Central memory CD4-positive, alpha-beta T cell (primary cell): ENCODE measurements around the gene RBMS1.

Experiments used
- DNase-seq: peaks from one replicate; pipeline ENCODE4 v3.0.0; 2022

Gene RBMS1

GRCh38 chr2:160407393-160408172 is 86.0 kb downstream of the RBMS1 start:
- peak; percentile 63 for DNase-seq

- peak; percentile 89 for DNase-seq
Observed at GRCh38 chr2:160406591-160407392, 86.8 kb downstream of the RBMS1 start.

GRCh38 chr2:160405077-160405867 is 88.3 kb downstream of the RBMS1 start:
- no peak for DNase-seq

GRCh38 chr2:160402997-160403979 is 90.3 kb downstream of the RBMS1 start:
- DNase-seq: no peak

- no peak for DNase-seq
Observed at GRCh38 chr2:160402501-160402900, 91.1 kb downstream of the RBMS1 start.

GRCh38 chr2:160401895-160402294 is 91.7 kb downstream of the RBMS1 start:
- DNase-seq: no peak

- DNase-seq: no peak
Observed at GRCh38 chr2:160399880-160400279, 93.7 kb downstream of the RBMS1 start.

- no peak for DNase-seq
Observed at GRCh38 chr2:160397530-160397865, 96.1 kb downstream of the RBMS1 start.

GRCh38 chr2:160394153-160394552 is 99.5 kb downstream of the RBMS1 start:
- DNase-seq: peak; percentile 52

- DNase-seq: no peak
Observed at GRCh38 chr2:160392201-160392600, 101.4 kb downstream of the RBMS1 start.

GRCh38 chr2:160390544-160391455 is 102.8 kb downstream of the RBMS1 start:
- no peak for DNase-seq

GRCh38 chr2:160389875-160390274 is 103.7 kb downstream of the RBMS1 start:
- no peak for DNase-seq

GRCh38 chr2:160388464-160389263 is 104.9 kb downstream of the RBMS1 start:
- DNase-seq: peak; percentile 33

- DNase-seq: no peak
Observed at GRCh38 chr2:160387558-160388262, 105.9 kb downstream of the RBMS1 start.

GRCh38 chr2:160384791-160385190 is 108.8 kb downstream of the RBMS1 start:
- no peak for DNase-seq

- DNase-seq: no peak
Observed at GRCh38 chr2:160381425-160381951, 112.1 kb downstream of the RBMS1 start.

- no peak for DNase-seq
Observed at GRCh38 chr2:160380611-160381010, 113.0 kb downstream of the RBMS1 start.

GRCh38 chr2:160380000-160380570 is 113.5 kb downstream of the RBMS1 start:
- DNase-seq: no peak

- no peak for DNase-seq
Observed at GRCh38 chr2:160379399-160379798, 114.2 kb downstream of the RBMS1 start.
